ENCODE data around the gene GAL.

GAL gene

GRCh38 chr11:68707527-68707926 is 23.2 kb downstream of the GAL start:
- in situ Hi-C loops (cut with MboI; ENCODE audit: low sequenced_read_pairs): no loop called here

- in situ Hi-C loops (cut with MboI; ENCODE audit: low sequenced_read_pairs): no loop called here
These were observed 24.7 kb downstream of the GAL start for GRCh38 chr11:68709062-68709461.

- in situ Hi-C loops (cut with MboI; ENCODE audit: low sequenced_read_pairs): no loop called here
These were observed 26.1 kb downstream of the GAL start for GRCh38 chr11:68710409-68710808.

- in situ Hi-C loops (cut with MboI; ENCODE audit: low sequenced_read_pairs): no loop called here
These were observed 26.8 kb downstream of the GAL start for GRCh38 chr11:68711114-68711513.

- in situ Hi-C loops (cut with MboI; ENCODE audit: low sequenced_read_pairs): no loop called here
These were observed 29.9 kb downstream of the GAL start for GRCh38 chr11:68714060-68714856.

- in situ Hi-C loops (cut with MboI; ENCODE audit: low sequenced_read_pairs): no loop called here
These were observed 31.2 kb downstream of the GAL start for GRCh38 chr11:68715456-68716122.

- in situ Hi-C loops (cut with MboI; ENCODE audit: low sequenced_read_pairs): no loop called here
These were observed 36.7 kb downstream of the GAL start for GRCh38 chr11:68721075-68721474.

- in situ Hi-C loops (cut with MboI; ENCODE audit: low sequenced_read_pairs): no loop called here
These were observed 37.8 kb downstream of the GAL start for GRCh38 chr11:68722143-68722542.

GRCh38 chr11:68724293-68724692 is 39.9 kb downstream of the GAL start:
- in situ Hi-C loops (cut with MboI; ENCODE audit: low sequenced_read_pairs): no loop called here

- in situ Hi-C loops (cut with MboI; ENCODE audit: low sequenced_read_pairs): no loop called here
These were observed 43.4 kb downstream of the GAL start for GRCh38 chr11:68727783-68728182.

- in situ Hi-C loops (cut with MboI; ENCODE audit: low sequenced_read_pairs): no loop called here
These were observed 49.8 kb downstream of the GAL start for GRCh38 chr11:68734111-68734510.

- in situ Hi-C loops (cut with MboI; ENCODE audit: low sequenced_read_pairs): no loop called here
These were observed 50.8 kb downstream of the GAL start for GRCh38 chr11:68735125-68735524.

- in situ Hi-C loops (cut with MboI; ENCODE audit: low sequenced_read_pairs): no loop called here
These were observed 51.3 kb downstream of the GAL start for GRCh38 chr11:68735646-68736045.

All from hTERT RPE-1 (cell line).